Measurements from ENCODE around the gene FOXL1. TPM values are rescaled to one million over a fixed set of nuclear protein-coding genes. Genes with fewer than 3 reads are reported as not detected.

FOXL1 gene
- total RNA-seq, result under 0.01 TPM

GRCh38 chr16:86578061-86578599, at the start of gene FOXL1:
Gene FOXL1 (plus strand): TSS chr16:86578549. CDS start chr16:86578724, 175 bp downstream.
- no peak for DNase-seq (ENCODE audit: low read depth in 2 of 3, low spot score in 2 of 3)

DNA sequence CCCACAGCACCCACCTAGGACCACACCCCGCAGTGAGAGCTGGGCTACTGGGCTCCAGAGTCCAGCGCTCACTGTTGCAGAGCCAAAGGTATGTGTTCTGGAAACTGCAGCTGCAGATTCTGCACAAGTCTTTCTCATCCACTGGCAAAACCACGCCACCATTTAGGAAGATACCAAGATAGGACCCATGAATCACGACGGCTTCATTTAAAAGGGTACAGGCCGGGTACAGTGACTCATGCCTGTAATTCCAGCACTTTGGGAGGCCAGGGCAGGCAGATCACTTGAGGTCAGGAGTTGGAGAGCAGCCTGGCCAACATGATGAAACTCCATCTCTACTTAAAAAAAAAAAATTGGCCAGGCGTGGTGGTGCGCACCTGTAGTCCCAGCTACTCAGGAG, 49.2 kb upstream of the FOXL1 start:
- DNase-seq (ENCODE audit: low read depth in 2 of 3, low spot score in 2 of 3), result no peak

- no peak for DNase-seq (ENCODE audit: low read depth in 2 of 3, low spot score in 2 of 3)
Measured at GRCh38 chr16:86530251-86531190, 47.8 kb upstream of the FOXL1 start.

- no peak for DNase-seq (ENCODE audit: low read depth in 2 of 3, low spot score in 2 of 3)
Measured at GRCh38 chr16:86531191-86531545, 47.2 kb upstream of the FOXL1 start.

DNA sequence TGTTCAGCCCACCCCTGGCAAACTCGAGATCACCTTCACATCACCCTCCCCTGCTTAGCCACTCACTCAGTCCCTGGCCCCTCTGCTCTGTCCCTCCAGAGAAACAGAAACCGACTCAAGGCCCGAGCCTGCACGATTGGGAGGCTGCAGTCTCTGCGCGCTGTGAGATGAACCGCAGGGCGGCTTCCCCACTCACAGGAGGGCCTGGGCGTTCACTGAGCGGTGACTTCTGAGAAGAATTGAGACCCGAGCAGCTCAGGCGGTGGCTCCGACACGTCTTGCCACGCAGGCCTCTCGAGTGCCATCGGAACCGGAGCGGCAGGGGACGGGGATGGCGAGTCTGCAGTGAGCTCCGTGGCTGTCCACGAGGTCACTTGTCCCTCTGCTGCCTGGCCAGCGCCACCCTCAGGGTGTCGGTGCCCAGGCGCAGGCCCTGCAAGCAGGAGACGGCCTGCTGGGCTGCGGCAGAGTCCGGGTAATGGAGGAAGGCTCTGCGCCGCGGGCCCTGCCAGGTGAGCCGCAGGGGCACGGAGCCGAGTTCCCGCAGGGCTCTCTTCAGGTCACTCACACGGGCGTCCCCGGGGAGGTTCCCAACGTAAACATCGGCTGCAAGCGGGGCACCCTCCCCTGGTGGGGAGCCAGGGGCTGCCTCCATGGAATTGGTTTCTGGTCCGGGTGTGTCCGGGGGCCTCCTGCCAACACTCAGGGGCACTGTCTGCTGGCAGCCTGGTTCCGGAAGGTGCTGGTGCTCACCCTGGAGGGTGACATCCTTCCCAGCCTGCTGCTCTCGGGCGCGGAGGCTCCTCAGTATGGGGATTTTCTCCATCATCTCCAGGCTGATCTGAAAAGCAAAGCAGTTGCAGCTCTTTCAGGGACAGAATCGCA, 46.5 kb upstream of the FOXL1 start:
- DNase-seq (ENCODE audit: low read depth in 2 of 3, low spot score in 2 of 3), result no peak

DNA sequence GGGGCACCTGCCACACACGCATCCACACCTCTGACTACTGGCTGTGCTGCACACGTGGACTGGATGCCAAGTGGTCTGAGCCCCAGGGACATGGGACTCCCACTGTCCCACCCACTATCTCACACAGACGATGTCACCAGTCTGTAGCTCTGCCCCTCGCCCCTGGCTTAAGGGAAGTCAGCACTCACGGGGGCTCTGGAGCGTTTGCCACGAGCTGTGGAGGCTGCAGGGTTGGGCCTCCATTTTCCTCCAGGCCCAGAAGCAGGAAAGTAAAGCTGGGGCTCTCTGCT, 45.9 kb upstream of the FOXL1 start:
- DNase-seq (ENCODE audit: low read depth in 2 of 3, low spot score in 2 of 3), result no peak

GRCh38 chr16:86533076-86533475, 45.3 kb upstream of the FOXL1 start:
- no peak for DNase-seq (ENCODE audit: low read depth in 2 of 3, low spot score in 2 of 3)

DNA sequence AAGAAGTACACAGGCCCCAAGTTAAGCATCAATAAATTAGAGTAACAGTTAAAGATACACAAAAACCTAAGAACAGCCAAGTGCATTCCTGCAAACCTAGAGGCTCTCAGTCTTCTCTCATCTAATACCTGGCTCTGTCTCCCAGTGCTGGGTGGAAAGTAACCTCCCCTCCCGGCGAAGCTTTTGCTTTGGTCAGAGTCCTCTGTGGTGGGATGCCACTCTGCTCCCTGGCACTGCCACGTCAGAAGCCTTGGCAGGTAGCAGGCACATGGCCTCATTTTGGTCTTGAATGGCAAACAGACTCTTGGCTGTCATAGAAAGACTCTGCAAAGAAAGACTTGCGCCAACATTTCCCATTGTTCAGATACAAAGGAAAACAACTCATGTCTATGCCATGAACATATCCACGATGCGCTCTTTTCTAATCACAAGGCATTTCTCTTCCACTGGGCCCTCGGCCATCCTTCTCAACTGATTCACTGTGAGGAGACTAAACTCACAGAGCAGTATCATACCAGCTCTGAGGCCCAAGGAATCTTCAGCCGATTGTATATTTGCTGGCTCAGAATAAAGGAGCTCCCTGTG, 44.5 kb upstream of the FOXL1 start:
- no peak for DNase-seq (ENCODE audit: low read depth in 2 of 3, low spot score in 2 of 3)

DNA sequence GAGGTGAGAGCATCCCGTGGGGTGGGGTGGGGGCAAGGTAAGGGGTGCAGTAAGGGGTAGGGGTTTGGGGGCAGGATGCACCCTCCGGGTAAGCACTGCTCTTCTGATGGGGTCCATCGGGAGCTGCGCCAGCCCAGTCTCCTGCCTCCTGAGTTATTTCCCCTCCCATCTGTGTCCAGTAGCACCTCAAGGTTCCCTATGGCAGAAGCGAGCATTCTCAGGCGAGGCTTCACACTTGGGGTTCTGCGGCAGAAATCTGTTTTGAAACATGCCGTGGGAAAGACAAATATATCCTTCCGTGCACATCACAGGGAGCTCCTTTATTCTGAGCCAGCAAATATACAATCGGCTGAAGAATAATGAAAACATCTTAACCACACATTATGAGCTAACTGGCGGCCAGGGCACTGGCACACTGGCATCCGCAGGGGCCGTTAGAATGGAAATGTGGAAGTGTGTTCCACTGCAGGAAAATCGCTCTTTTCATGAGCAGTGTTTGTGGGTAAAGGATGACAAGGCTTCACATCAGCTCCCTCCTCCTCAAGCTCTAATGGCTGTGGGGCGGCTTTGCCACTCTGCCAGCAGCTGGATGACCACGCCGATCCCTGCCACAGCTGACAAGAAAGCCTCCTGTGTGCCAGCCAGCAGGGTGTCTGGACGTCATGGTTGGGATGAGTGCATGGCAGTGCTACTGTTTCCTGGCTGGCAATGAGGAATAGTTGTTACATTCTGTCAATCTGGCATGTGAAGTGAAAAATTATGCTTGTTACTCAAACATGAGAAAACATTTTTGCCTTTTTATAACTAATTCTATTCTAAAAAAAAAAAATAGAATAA, 43.4 kb upstream of the FOXL1 start:
- no peak for DNase-seq (ENCODE audit: low read depth in 2 of 3, low spot score in 2 of 3)

DNA sequence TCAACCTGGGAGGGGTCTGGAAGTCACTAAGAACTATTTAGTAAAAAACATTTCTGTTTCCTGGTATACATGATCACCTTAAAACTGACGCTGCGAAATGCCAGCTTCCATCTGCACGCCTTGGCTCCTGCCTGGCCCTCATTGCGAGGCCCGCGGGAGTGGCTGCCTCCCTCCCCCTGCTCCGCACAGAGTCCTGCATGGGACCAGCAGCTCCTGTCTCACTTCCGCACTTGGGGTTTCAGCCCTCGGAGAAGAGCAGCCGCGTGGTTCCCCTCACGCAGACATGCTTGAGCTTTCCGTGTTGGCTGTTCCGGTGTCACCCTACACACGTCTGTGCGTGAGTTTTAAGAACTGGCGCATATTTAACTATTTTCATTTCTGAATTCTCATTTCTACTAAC, 41.7 kb upstream of the FOXL1 start:
- DNase-seq (ENCODE audit: low read depth in 2 of 3, low spot score in 2 of 3), result no peak

GRCh38 chr16:86537486-86537885, 40.9 kb upstream of the FOXL1 start:
- no peak for DNase-seq (ENCODE audit: low read depth in 2 of 3, low spot score in 2 of 3)

GRCh38 chr16:86538196-86538780, 40.1 kb upstream of the FOXL1 start:
- no peak for DNase-seq (ENCODE audit: low read depth in 2 of 3, low spot score in 2 of 3)

- no peak for DNase-seq (ENCODE audit: low read depth in 2 of 3, low spot score in 2 of 3)
Measured at GRCh38 chr16:86540894-86541293, 37.5 kb upstream of the FOXL1 start.

GRCh38 chr16:86541560-86541959, 36.8 kb upstream of the FOXL1 start:
- no peak for DNase-seq (ENCODE audit: low read depth in 2 of 3, low spot score in 2 of 3)

DNA sequence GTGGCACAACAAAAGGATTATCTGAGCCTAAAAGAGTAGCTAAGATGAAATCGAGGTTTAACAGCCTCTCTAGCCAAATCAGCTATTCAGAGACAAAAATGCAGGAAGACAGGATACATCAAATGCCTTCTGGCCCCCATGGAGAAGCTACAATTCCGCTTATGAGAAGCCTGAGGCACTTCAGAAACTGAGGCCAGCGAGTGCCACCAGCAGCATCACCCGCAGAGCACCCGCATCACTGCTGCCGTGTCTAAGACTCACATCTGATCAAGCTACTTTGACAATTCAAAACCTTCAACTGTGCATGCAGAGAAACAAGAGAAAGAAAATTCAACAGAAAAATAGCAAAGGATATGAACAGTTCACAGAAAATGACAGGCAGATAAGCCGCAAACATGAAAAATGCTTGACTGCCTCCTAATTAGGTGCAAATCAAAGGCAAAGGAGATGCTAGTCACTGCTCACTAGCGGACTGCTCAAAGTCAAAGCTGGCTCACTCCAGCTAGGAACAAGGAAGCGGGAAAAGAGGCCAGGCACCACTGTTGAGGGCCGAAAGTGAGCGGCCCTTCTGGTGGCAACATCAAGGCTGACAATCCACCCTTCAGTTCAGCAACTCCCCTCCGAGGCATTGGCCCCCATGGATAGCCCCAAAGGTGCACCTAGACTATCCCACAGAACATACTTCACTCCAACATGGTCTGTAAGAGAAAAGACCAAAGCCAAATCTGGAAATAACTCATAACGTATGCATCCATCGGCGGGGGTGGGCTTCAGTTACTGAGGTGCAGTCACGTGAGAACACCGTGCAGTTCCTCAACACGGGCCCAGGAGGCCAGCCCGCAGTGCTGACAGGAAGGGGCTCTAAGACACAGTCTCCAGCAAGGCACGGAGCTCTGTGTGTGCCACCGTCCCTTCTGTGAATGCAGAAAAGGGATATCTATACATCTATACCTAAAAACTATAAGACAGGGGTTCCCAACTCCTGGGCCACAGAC, 35.3 kb upstream of the FOXL1 start:
- no peak for DNase-seq (ENCODE audit: low read depth in 2 of 3, low spot score in 2 of 3)

- no peak for DNase-seq (ENCODE audit: low read depth in 2 of 3, low spot score in 2 of 3)
Measured at GRCh38 chr16:86545481-86545880, 32.9 kb upstream of the FOXL1 start.

- no peak for DNase-seq (ENCODE audit: low read depth in 2 of 3, low spot score in 2 of 3)
Measured at GRCh38 chr16:86545954-86546637, 32.3 kb upstream of the FOXL1 start.

GRCh38 chr16:86546638-86547013, 31.7 kb upstream of the FOXL1 start:
- DNase-seq (ENCODE audit: low read depth in 2 of 3, low spot score in 2 of 3), result no peak
